GM12878 (cell line): ENCODE data around the gene BHLHA15. TPM values are rescaled to one million over a fixed set of nuclear protein-coding genes. Genes with fewer than 3 reads are reported as not detected.

ENCODE experiments used
- ATAC-seq: fragments of 200-7000 bp; cut with Tn5 transposase; 3 replicates; pipeline ENCODE4 v1.9.1; 2020; ENCODE audit warnings: mild to moderate bottlenecking, moderate library complexity
- Bru-seq: library from RNA; stranded (reverse); fragments of 400-500 nt; gene quantifications from one replicate; lab custom pipeline; 2021; lab: Mats Ljungman, UMichigan
- BruChase-seq, 2 experiments: library from RNA; stranded (reverse); fragments of 400-500 nt; gene quantifications; one replicate each; lab custom pipeline; 2021; lab: Mats Ljungman, UMichigan
- BruUV-seq: library from RNA; stranded (reverse); fragments of 400-500 nt; replicated peaks from 2 replicates; lab custom pipeline; 2021; lab: Mats Ljungman, UMichigan
- CTCF ChIA-PET: fragments of 300-600 bp; sonication (Branson Sonifier 250); formaldehyde crosslinking; extraction: SDS; loops from one replicate; lab custom pipeline; 2021; ENCODE audit warnings: inconsistent platforms; lab: Yijun Ruan, JAX
- POLR2A ChIA-PET: fragments of 350-600 bp; formaldehyde crosslinking; extraction: SDS; loops from one replicate; lab custom pipeline; 2021; ENCODE audit warnings: inconsistent platforms; lab: Charles Lee
- RAD21 ChIA-PET: fragments of 300-600 bp; sonication (Branson Sonifier 250); formaldehyde crosslinking; loops from one replicate; lab custom pipeline; 2023; ENCODE audit warnings: antibody characterized with exemption; ENCODE audit not compliant: unreplicated experiment; lab: Charles Lee
- SMC1A ChIA-PET: fragments of 300-600 bp; sonication (Branson Sonifier 250); formaldehyde crosslinking; loops from one replicate; lab custom pipeline; 2023; ENCODE audit not compliant: unreplicated experiment, uncharacterized antibody; lab: Charles Lee
- DNase-seq: peaks from one replicate; pipeline ENCODE4 v3.0.0-alpha.2; 2011; ENCODE audit warnings: low read depth, low spot score
- FAIRE-seq: peaks from 3 replicates; lab custom pipeline; 2011; peaks lifted over from hg19 to GRCh38; lab: Jason Lieb, UNC
- H2AFZ ChIP-seq: 2 replicates; pipeline ENCODE4 v1.6.0; 2011; ENCODE audit warnings: low read depth, low read length, control low read depth; ENCODE audit not compliant: control insufficient read depth
- H3K27ac ChIP-seq: 2 replicates; pipeline ENCODE4 v1.5.1; 2011; ENCODE audit warnings: control low read depth; ENCODE audit not compliant: control insufficient read depth, insufficient read depth
- H3K27me3 ChIP-seq, 2 experiments: replicated peaks in 1 of 2; 2 replicates each; pipeline versions ENCODE4 v1.6.0 to v1.6.1; 2011; ENCODE audit warnings: low read length in 1 of 2; ENCODE audit not compliant: control insufficient read depth in 2 of 2, insufficient read depth in 2 of 2
- H3K36me3 ChIP-seq, 2 experiments: 2 replicates each; pipeline ENCODE4 v1.5.1; 2011; ENCODE audit warnings: low read length in 1 of 2; ENCODE audit not compliant: control insufficient read depth in 2 of 2, insufficient read depth in 2 of 2
- H3K4me1 ChIP-seq: 2 replicates; pipeline ENCODE4 v1.6.1; 2011; ENCODE audit warnings: mild to moderate bottlenecking, low read length, moderate library complexity, mixed read lengths; ENCODE audit not compliant: control insufficient read depth, insufficient read depth
- H3K4me2 ChIP-seq: 2 replicates; pipeline ENCODE4 v1.6.0; 2011; ENCODE audit warnings: control low read depth; ENCODE audit not compliant: control insufficient read depth, insufficient read depth
- H3K4me3 ChIP-seq: fragments of 200-600 bp; sonication (generic); 2 replicates; pipeline ENCODE4 v1.5.1; 2016
- H3K79me2 ChIP-seq: 2 replicates; pipeline ENCODE4 v1.6.0; 2011; ENCODE audit warnings: low read length; ENCODE audit not compliant: control insufficient read depth, insufficient read depth
- H3K9ac ChIP-seq: 2 replicates; pipeline ENCODE4 v1.8.0; 2011; ENCODE audit warnings: low read length, control low read depth, mixed read lengths; ENCODE audit not compliant: control insufficient read depth, insufficient read depth
- H3K9me3 ChIP-seq: replicated peaks from 3 replicates; pipeline ENCODE4 v1.5.1; 2011; ENCODE audit warnings: mild to moderate bottlenecking, low read length; ENCODE audit not compliant: control insufficient read depth, insufficient read depth
- H4K20me1 ChIP-seq: 2 replicates; pipeline ENCODE4 v1.6.0; 2011; ENCODE audit not compliant: control insufficient read depth, insufficient read depth
- CEBPB ChIP-seq, 2 experiments: fragments of 150-350 bp in 1 of 2; IDR thresholded peaks; 2 replicates each; pipeline ENCODE4 v1.6.1; 2012 to 2014; ENCODE audit warnings: low read depth in 2 of 2, low read length in 2 of 2, borderline replicate concordance in 1 of 2, inconsistent platforms in 1 of 2
- IKZF2 ChIP-seq, 2 experiments: fragments of 450-650 bp; IDR thresholded peaks; 2 replicates each; pipeline ENCODE4 v1.6.1; 2017; ENCODE audit warnings: mild to moderate bottlenecking in 2 of 2, moderate library complexity in 2 of 2
- MTA3 ChIP-seq: IDR thresholded peaks from 2 replicates; pipeline ENCODE4 v1.6.1; 2012; ENCODE audit warnings: low read length, inconsistent platforms, borderline replicate concordance
- POLR2A ChIP-seq: IDR thresholded peaks from 2 replicates; pipeline ENCODE4 v1.6.1; 2011; ENCODE audit warnings: low read depth, mild to moderate bottlenecking, low read length
- RELA ChIP-seq: fragments of 450-650 bp; IDR thresholded peaks from 2 replicates; pipeline ENCODE4 v1.8.0; 2014; ENCODE audit warnings: borderline replicate concordance; ENCODE audit not compliant: partially characterized antibody
- SPI1 ChIP-seq: IDR thresholded peaks from 2 replicates; pipeline ENCODE4 v1.6.1; 2011; ENCODE audit warnings: low read depth, mild to moderate bottlenecking, low read length, moderate library complexity, borderline replicate concordance; ENCODE audit not compliant: insufficient read depth
- WGBS: methylation state at CpG from one replicate; pipeline ENCODE4 v1.1.6; 2016; ENCODE audit warnings: low lambda C conversion rate; ENCODE audit not compliant: insufficient replicate concordance, insufficient coverage; ENCODE audit errors: missing lambda C conversion rate; 5-methylcytosine and 5-hydroxymethylcytosine counted together
- in situ Hi-C: fragments of 300-500 bp; cut with MboI; formaldehyde crosslinking; loops from 9 replicates; pipeline ENCODE4 v1.14.3; 2018; ENCODE audit warnings: mixed read lengths
- intact Hi-C: fragments of 100-400 bp; cut with micrococcal nuclease; formaldehyde crosslinking; loops from one replicate; pipeline ENCODE4 v1.14.2; 2022; ENCODE audit not compliant: unreplicated experiment
- long read RNA-seq, 2 experiments: library from polyadenylated mRNA; unstranded; transcript quantifications; one replicate each; pipeline ENCODE4 v2.0.0, GENCODE V29; 2019 to 2020
- polyA minus RNA-seq, 3 experiments: library from RNA; depleted of rRNA, polyadenylated mRNA; stranded (reverse); fragments of >200 nt; gene quantifications; 2 replicates each; pipeline ENCODE4 v1.2.3, GENCODE V29; 2011
- polyA plus RNA-seq, 11 experiments: library from polyadenylated mRNA; depleted of rRNA in 4 of 11; unstranded in 6 of 11; stranded (reverse) in 5 of 11; fragments of >200 nt; fragmentation: Nextera tagmentation in 4 of 11; fragmentation: Illumina TruSeq in 1 of 11; extraction: Ambion mirVana in 4 of 11; extraction: Trizol in 1 of 11; gene quantifications; 1 replicate in 1 of 11; 2 replicates in 10 of 11; pipeline versions ENCODE4 v1.2.1 to v1.2.3, GENCODE V29; 2011 to 2016; ENCODE audit warnings: inconsistent platforms in 2 of 11, missing spikeins in 2 of 11, low read depth in 1 of 11
- total RNA-seq, 4 experiments: library from RNA; depleted of rRNA in 3 of 4; stranded (reverse); fragments of >200 nt in 3 of 4; fragmentation: Illumina TruSeq in 1 of 4; extraction: Trizol in 1 of 4; gene quantifications; 2 replicates each; pipeline versions ENCODE4 v1.2.1 to v1.2.3, GENCODE V29; 2013 to 2021

The BHLHA15 gene
- not detected in 2 replicates for total RNA-seq (2013; cell fraction: nucleolus; rRNA removed)
- total RNA-seq (2014; rRNA removed) (4.2 and 5.3 TPM in 2 replicates), total RNA-seq (2014; rRNA removed; fragmentation: Illumina TruSeq; extraction: Trizol) (0.37 and 0.54 TPM in 2 replicates), total RNA-seq (2021) (2.4 and 3.0 TPM in 2 replicates), polyA plus RNA-seq (2011; rRNA removed) (not detected in 2 replicates), polyA plus RNA-seq (2014; fragmentation: Illumina TruSeq; extraction: Trizol) (not detected in 2 replicates), polyA plus RNA-seq (2014; fragmentation: Nextera tagmentation; extraction: Ambion mirVana) (not detected), polyA plus RNA-seq (2014; rRNA removed) (1.9 and 4.9 TPM in 2 replicates), polyA plus RNA-seq (2016; fragmentation: Nextera tagmentation; extraction: Ambion mirVana) (1 to 10 TPM; 2.0 to 2.9 TPM), polyA minus RNA-seq (2011; rRNA and poly(A)+ RNA removed) (not detected in 2 replicates), Bru-seq, nascent RNA (percentile 44 among the genes with signal in this experiment), BruChase-seq, experiment 1, labeled RNA remaining after a 6-hour chase (not detected), BruChase-seq, experiment 2, labeled RNA remaining after a 2-hour chase (percentile 35 among the genes with signal in this experiment)
- 2.1 TPM for polyA plus RNA-seq (2011; ENCODE audit: low read depth)
- polyA plus RNA-seq (2011; cell fraction: cytosol; rRNA removed) = not detected in 2 replicates
- polyA plus RNA-seq (2011; cell fraction: nucleus; rRNA removed) = not detected in 2 replicates
- 4.3 and 6.3 TPM in 2 replicates for polyA plus RNA-seq (2012)
- not detected in 2 replicates for polyA minus RNA-seq (2011; cell fraction: cytosol; rRNA and poly(A)+ RNA removed)
- not detected in 2 replicates for polyA minus RNA-seq (2011; cell fraction: nucleus; rRNA and poly(A)+ RNA removed)
- long read RNA-seq, experiment 1 = 0 reads
- long read RNA-seq, experiment 2 = 0 reads

- peak; percentile 49 for ATAC-seq
- Histone ChIP-seq H3K9me3 (no peaks in the 10 kb centered on the region), H3K9ac (peak within 1 kb of the TSS; percentile 44; the same call in 1 of the 2 replicates), H3K27ac (no peak within 1 kb of the TSS), H3K27me3 (no peaks in the 10 kb centered on the region), H3K79me2 (no peaks in the 10 kb centered on the region), H3K4me3 (peak within 1 kb of the TSS; percentile 45; the same call in 1 of the 2 replicates), H3K4me2 (peak within 1 kb of the TSS; percentile 77), H3K4me1 (no peaks in the 10 kb centered on the region), H2AFZ (no peak within 1 kb of the TSS), H4K20me1 (no peaks in the 10 kb centered on the region), H3K36me3 (peaks cover 2 to 5% of the 10 kb centered on the region in 2 experiments; a peak in 3 of 4 replicates)
- intact Hi-C loops (no loop called here), in situ Hi-C loops (no loop called here)
- RAD21 ChIA-PET = no interaction called here
- no TSS peak for BruUV-seq
- SMC1A ChIA-PET = no interaction called here
- CTCF ChIA-PET = no interaction called here
- 0% methylated on average over 4 of the region's 45 CpGs for WGBS
- POLR2A ChIA-PET = no interaction called here
- no peak for DNase-seq
- FAIRE-seq = no peak
- TF ChIP-seq POLR2A (0 out of 2 replicates have a peak, but pooled peaks have one; percentile 49), MTA3 (no peak)
Measured at GRCh38 chr7:98211221-98211675, at the start of gene BHLHA15. BHLHA15 (plus strand) TSS chr7:98211439; CDS start chr7:98212310, 871 bp downstream.

GRCh38 chr7:98162758-98163157 is 48.5 kb upstream of the BHLHA15 start:
- peak; percentile 64 for ATAC-seq
- Histone ChIP-seq H3K9me3 (no peaks in the 10 kb centered on the region), H3K4me1 (no peaks in the 10 kb centered on the region), H3K4me3 (no peak overlapping the region), H3K4me2 (no peak overlapping the region), H3K9ac (no peak overlapping the region), H3K79me2 (no peaks in the 10 kb centered on the region), H2AFZ (no peak overlapping the region), H3K36me3 (peaks cover 0 to 2% of the 10 kb centered on the region in 2 experiments; a peak in 1 of 4 replicates), H3K27me3 (no peaks in the 10 kb centered on the region), H4K20me1 (no peaks in the 10 kb centered on the region), H3K27ac (no peak overlapping the region)
- ChIA-PET CTCF (interaction anchor here (1.1 to 10.0 kb wide), 7 partner anchors 13 to 149 kb away, joined by 4 to 450 read pairs (median 5); no protein-coding TSS in a partner anchor), POLR2A (interaction anchor here (1.1 kb wide), 1 partner anchor 40 kb away, joined by 3 read pairs; no protein-coding TSS in a partner anchor), RAD21 (interaction anchor here (0.7 to 8.9 kb wide), 4 partner anchors 29 to 140 kb away, joined by 3 to 297 read pairs (median 6); no protein-coding TSS in a partner anchor), SMC1A (interaction anchor here (0.6 to 7.3 kb wide), 14 partner anchors 17 to 140 kb away, joined by 3 to 82 read pairs (median 4); partner anchors contain the start of gene LMTK2)
- in situ Hi-C loops (loop anchor here (5.0 kb wide), 1 partner anchor 140 kb away; no protein-coding TSS in a partner anchor), intact Hi-C loops (no loop called here)
- TF ChIP-seq SPI1 (peak; percentile 75; the same call in 1 of the 2 replicates), IKZF2 (IDR thresholded peaks at IDR 0.05) (peak in 1 of 2 experiments; percentile 31; a peak in 1 of 4 replicates), RELA (no peak), CEBPB (IDR thresholded peaks at IDR 0.05; ENCODE audit: borderline replicate concordance in 1 of 2, low read depth in 2 of 2, low read length in 2 of 2) (no peak)
- no TSS peak for BruUV-seq
- 42% methylated on average over 3 of the region's 3 CpGs for WGBS
- DNase-seq = peak; percentile 8
- peak; percentile 56 for FAIRE-seq
